Brain microvascular endothelial cell (primary cell): ENCODE results near the gene BICRA.

Experiments
- DNase-seq: peaks from one replicate; pipeline ENCODE4 v3.0.0-alpha.2; 2020
- H3K27ac ChIP-seq: fragments of 250-450 bp; sonication (Bioruptor Pico); 2 replicates; pipeline ENCODE4 v1.5.1; 2020; ENCODE audit warnings: mild to moderate bottlenecking, moderate library complexity
- H3K27me3 ChIP-seq: fragments of 250-450 bp; sonication (Bioruptor Pico); replicated peaks from 2 replicates; pipeline ENCODE4 v1.5.1; 2020; ENCODE audit warnings: mild to moderate bottlenecking
- H3K36me3 ChIP-seq: fragments of 250-450 bp; sonication (Bioruptor Pico); replicated peaks from 2 replicates; pipeline ENCODE4 v1.5.1; 2020; ENCODE audit warnings: mild to moderate bottlenecking
- H3K4me3 ChIP-seq: 2 replicates; pipeline ENCODE4 v1.5.1; 2011; ENCODE audit warnings: low read depth, mild to moderate bottlenecking, control low read depth, low read length, moderate library complexity
- CTCF ChIP-seq: IDR thresholded peaks from 2 replicates; pipeline ENCODE4 v1.5.1; 2011; ENCODE audit warnings: low read depth, mild to moderate bottlenecking, moderate library complexity, low read length, control low read depth, inconsistent platforms; ENCODE audit errors: missing control alignments
- in situ Hi-C: cut with HindIII; loops from 2 replicates; pipeline ENCODE4 v1.10.0; 2017; ENCODE audit warnings: low sequenced_read_pairs, low pct_ligation_motif_present

Gene BICRA

GRCh38 chr19:47608074-47608918 is 638 bp upstream of the BICRA start:
- peaks cover 3% of the 10 kb centered on the region for H3K36me3 ChIP-seq
- peak; percentile 83 for DNase-seq
- peak overlapping the region; percentile 86 for H3K4me3 ChIP-seq
- H3K27me3 ChIP-seq, result no peaks in the 10 kb centered on the region
- TF ChIP-seq CTCF, result peak; percentile 60
- in situ Hi-C loops, result no loop called here
- peak overlapping the region; percentile 98 for H3K27ac ChIP-seq

- peak overlapping the region; percentile 75 for H3K4me3 ChIP-seq
- H3K27ac ChIP-seq, result peak overlapping the region; percentile 86
- DNase-seq, result no peak
- in situ Hi-C loops, result no loop called here
- no peaks in the 10 kb centered on the region for H3K27me3 ChIP-seq
- H3K36me3 ChIP-seq, result peaks cover 5% of the 10 kb centered on the region
- TF ChIP-seq CTCF, result no peak
Measured at GRCh38 chr19:47609906-47610894, 1.3 kb downstream of the BICRA start.

- peaks cover 9% of the 10 kb centered on the region for H3K36me3 ChIP-seq
- H3K27ac ChIP-seq, result peak overlapping the region; percentile 86
- no peak for DNase-seq
- H3K4me3 ChIP-seq, result peak overlapping the region; percentile 75
- no peaks in the 10 kb centered on the region for H3K27me3 ChIP-seq
- TF ChIP-seq CTCF, result no peak
- in situ Hi-C loops, result no loop called here
Measured at GRCh38 chr19:47610902-47611301, 2.0 kb downstream of the BICRA start.

- DNase-seq, result peak; percentile 49
- H3K27ac ChIP-seq, result peak overlapping the region; percentile 43
- no peak for TF ChIP-seq CTCF
- H3K4me3 ChIP-seq, result no peak overlapping the region
- peaks cover 9% of the 10 kb centered on the region for H3K36me3 ChIP-seq
- no peaks in the 10 kb centered on the region for H3K27me3 ChIP-seq
- in situ Hi-C loops, result no loop called here
Measured at GRCh38 chr19:47613165-47614020, 4.5 kb downstream of the BICRA start.

GRCh38 chr19:47614021-47614295 is 5.0 kb downstream of the BICRA start:
- no peaks in the 10 kb centered on the region for H3K27me3 ChIP-seq
- TF ChIP-seq CTCF, result no peak
- no peak overlapping the region for H3K27ac ChIP-seq
- DNase-seq, result no peak
- no peak overlapping the region for H3K4me3 ChIP-seq
- H3K36me3 ChIP-seq, result peaks cover 9% of the 10 kb centered on the region
- in situ Hi-C loops, result no loop called here
